ENCODE results near the gene AK8.

The AK8 gene, protein sequence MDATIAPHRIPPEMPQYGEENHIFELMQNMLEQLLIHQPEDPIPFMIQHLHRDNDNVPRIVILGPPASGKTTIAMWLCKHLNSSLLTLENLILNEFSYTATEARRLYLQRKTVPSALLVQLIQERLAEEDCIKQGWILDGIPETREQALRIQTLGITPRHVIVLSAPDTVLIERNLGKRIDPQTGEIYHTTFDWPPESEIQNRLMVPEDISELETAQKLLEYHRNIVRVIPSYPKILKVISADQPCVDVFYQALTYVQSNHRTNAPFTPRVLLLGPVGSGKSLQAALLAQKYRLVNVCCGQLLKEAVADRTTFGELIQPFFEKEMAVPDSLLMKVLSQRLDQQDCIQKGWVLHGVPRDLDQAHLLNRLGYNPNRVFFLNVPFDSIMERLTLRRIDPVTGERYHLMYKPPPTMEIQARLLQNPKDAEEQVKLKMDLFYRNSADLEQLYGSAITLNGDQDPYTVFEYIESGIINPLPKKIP

GRCh38 chr9:132877824-132878694 is at the start of gene AK8:
Gene AK8 (minus strand): TSS chr9:132878284. CDS start chr9:132878255, 29 bp downstream.
- DNase-seq (ENCODE audit: low read depth in 2 of 2) = peak; percentile 72 to 82
- peak within 1 kb of the TSS; percentile 96 to 98 for H3K4me3 ChIP-seq (replicated peaks in 1 of 2; ENCODE audit: low read depth in 2 of 2, low read length in 2 of 2)
- TF ChIP-seq, protein P1, sequence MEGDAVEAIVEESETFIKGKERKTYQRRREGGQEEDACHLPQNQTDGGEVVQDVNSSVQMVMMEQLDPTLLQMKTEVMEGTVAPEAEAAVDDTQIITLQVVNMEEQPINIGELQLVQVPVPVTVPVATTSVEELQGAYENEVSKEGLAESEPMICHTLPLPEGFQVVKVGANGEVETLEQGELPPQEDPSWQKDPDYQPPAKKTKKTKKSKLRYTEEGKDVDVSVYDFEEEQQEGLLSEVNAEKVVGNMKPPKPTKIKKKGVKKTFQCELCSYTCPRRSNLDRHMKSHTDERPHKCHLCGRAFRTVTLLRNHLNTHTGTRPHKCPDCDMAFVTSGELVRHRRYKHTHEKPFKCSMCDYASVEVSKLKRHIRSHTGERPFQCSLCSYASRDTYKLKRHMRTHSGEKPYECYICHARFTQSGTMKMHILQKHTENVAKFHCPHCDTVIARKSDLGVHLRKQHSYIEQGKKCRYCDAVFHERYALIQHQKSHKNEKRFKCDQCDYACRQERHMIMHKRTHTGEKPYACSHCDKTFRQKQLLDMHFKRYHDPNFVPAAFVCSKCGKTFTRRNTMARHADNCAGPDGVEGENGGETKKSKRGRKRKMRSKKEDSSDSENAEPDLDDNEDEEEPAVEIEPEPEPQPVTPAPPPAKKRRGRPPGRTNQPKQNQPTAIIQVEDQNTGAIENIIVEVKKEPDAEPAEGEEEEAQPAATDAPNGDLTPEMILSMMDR (IDR thresholded peaks at IDR 0.05; ENCODE audit: low read depth, low read length) = no peak

- TF ChIP-seq, protein P1 (IDR thresholded peaks at IDR 0.05; ENCODE audit: low read depth, low read length) = no peak
- no peak overlapping the region for H3K4me3 ChIP-seq (replicated peaks in 1 of 2; ENCODE audit: low read depth in 2 of 2, low read length in 2 of 2)
- DNase-seq (ENCODE audit: low read depth in 2 of 2) = no peak
Measured at GRCh38 chr9:132927704-132928103, 49.6 kb upstream of the AK8 start.

- TF ChIP-seq, protein P1 (IDR thresholded peaks at IDR 0.05; ENCODE audit: low read depth, low read length) = no peak
- H3K4me3 ChIP-seq (replicated peaks in 1 of 2; ENCODE audit: low read depth in 2 of 2, low read length in 2 of 2) = no peak overlapping the region
- no peak for DNase-seq (ENCODE audit: low read depth in 2 of 2)
Measured at GRCh38 chr9:132923346-132923902, 45.3 kb upstream of the AK8 start.

DNA sequence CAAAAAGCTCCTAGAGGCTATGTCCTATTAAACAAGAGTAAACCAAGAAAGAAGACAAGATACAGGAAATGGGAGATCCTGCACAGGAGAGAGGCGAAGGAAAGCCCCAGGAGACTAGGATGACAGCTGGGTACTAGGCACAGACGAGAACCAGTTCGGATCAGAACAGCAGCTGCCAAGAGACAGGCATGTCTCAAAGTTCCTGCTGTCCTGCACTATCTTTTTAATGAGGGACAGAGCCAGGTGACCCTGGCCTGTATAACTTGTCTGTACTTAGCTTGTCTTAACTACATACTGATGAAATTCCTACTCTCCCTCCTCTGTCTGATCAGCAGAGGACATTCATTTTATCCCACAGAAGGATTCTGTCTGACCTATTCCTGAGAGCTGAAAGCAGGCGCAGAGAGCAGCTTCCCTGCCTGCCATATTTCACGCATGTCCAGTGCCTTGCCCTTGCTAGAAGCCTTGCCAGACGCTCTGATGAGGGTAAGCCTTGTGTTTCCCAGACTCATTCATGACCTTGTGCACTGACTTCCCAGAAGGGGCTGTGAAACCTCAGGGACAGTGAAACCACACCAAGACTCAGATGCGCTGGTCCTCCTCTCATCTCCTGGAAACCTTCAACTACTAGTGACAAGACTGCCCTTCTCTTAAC is 41.7 kb upstream of the AK8 start:
- TF ChIP-seq, protein P1 (IDR thresholded peaks at IDR 0.05; ENCODE audit: low read depth, low read length) = no peak
- H3K4me3 ChIP-seq (replicated peaks in 1 of 2; ENCODE audit: low read depth in 2 of 2, low read length in 2 of 2) = no peak overlapping the region
- no peak for DNase-seq (ENCODE audit: low read depth in 2 of 2)

DNA sequence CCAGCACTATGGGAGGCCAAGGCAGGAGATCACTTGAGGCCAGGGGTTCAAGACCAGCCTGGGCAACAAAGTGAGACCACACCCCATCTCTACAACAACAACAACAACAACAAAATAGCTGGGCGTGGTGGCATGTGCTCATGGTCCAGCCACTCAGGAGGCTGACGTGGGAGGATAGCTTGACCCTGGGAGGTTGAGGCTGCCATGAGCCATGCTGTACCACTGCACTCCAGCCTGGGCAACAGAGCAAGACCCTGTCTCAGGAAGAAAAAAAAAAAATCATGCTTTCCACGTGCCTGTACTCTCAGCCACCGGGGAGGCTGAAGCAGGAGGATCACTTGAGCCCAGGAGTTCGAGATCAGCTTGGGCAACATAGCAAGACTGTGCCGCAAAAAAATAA is 36.8 kb upstream of the AK8 start:
- no peak for DNase-seq (ENCODE audit: low read depth in 2 of 2)
- TF ChIP-seq, protein P1 (IDR thresholded peaks at IDR 0.05; ENCODE audit: low read depth, low read length) = no peak
- H3K4me3 ChIP-seq (replicated peaks in 1 of 2; ENCODE audit: low read depth in 2 of 2, low read length in 2 of 2) = no peak overlapping the region

GRCh38 chr9:132912131-132912530 is 34.0 kb upstream of the AK8 start:
- TF ChIP-seq, protein P1 (IDR thresholded peaks at IDR 0.05; ENCODE audit: low read depth, low read length) = no peak
- no peak overlapping the region for H3K4me3 ChIP-seq (replicated peaks in 1 of 2; ENCODE audit: low read depth in 2 of 2, low read length in 2 of 2)
- DNase-seq (ENCODE audit: low read depth in 2 of 2) = no peak
